MM.1S (cell line): Measurements from ENCODE around the gene PTPRN2.

Source experiments
- EZH2 ChIP-seq: fragments of 300-600 bp; sonication (generic); optimal IDR thresholded peaks from 2 replicates; pipeline ENCODE3; 2017; ENCODE audit warnings: low read depth, mild to moderate bottlenecking, antibody characterized with exemption, low read length, mixed read lengths
- EZH2phosphoT487 ChIP-seq: fragments of 300-600 bp; sonication (generic); IDR thresholded peaks from 2 replicates; pipeline ENCODE4 v1.6.1; 2018; ENCODE audit warnings: antibody characterized with exemption, low read length
- TF ChIP-seq, protein P1 (sequence below): fragments of 300-600 bp; sonication (generic); IDR thresholded peaks from 2 replicates; pipeline ENCODE4 v1.5.1; 2016; ENCODE audit warnings: antibody characterized with exemption, low read length, mixed read lengths

DNA sequence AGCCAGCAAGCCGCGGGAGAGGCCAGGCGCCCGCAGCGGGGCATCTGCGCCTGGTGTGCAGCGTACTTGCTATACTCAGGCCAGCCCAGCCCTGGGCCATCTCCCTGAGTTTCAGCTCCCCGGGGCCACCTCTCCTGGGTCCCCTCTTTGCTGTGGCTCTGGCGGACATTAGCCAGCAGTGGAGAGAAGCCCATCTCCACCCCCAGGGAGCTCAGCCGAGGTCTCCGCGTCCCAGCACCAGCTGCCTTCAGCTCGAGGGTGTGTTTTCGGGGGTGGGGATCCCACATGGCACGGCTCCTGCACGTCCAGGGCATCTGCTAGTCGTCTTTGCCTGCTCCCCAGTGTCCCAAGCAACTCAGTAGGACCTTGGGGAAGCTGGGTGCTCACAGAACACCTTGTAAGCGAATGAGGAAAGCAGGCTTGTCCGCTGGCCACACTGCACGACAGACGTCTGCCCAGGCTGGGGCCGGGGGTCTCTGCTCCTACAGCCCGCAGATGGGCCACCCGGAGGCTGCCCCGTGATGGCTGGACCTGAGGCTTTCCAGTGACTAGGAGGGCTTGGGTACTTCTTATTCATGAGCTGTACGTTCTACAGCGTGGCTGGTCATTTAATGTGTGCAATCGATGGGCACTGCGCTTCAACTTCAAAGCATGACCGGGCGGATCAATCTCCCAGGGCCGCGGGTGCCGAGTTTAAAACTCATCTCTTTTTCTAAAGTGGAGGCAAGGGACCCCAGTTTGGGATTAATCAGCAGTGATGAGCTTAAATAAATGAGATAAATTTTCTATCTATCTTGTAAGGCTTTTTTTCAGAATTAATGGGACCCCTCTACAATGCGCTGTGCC is 795.2 kb downstream of the PTPRN2 start:
- TF ChIP-seq, protein P1, sequence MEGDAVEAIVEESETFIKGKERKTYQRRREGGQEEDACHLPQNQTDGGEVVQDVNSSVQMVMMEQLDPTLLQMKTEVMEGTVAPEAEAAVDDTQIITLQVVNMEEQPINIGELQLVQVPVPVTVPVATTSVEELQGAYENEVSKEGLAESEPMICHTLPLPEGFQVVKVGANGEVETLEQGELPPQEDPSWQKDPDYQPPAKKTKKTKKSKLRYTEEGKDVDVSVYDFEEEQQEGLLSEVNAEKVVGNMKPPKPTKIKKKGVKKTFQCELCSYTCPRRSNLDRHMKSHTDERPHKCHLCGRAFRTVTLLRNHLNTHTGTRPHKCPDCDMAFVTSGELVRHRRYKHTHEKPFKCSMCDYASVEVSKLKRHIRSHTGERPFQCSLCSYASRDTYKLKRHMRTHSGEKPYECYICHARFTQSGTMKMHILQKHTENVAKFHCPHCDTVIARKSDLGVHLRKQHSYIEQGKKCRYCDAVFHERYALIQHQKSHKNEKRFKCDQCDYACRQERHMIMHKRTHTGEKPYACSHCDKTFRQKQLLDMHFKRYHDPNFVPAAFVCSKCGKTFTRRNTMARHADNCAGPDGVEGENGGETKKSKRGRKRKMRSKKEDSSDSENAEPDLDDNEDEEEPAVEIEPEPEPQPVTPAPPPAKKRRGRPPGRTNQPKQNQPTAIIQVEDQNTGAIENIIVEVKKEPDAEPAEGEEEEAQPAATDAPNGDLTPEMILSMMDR, result no peak
- TF ChIP-seq EZH2 (no peak), EZH2phosphoT487 (no peak)
